ENCODE results near the gene CGN. TPM values are rescaled to one million over a fixed set of nuclear protein-coding genes. Genes with fewer than 3 reads are reported as not detected.
"Not testable (repeated sequence)": the region's sequence is repeated elsewhere in the genome, so short reads cannot be mapped to it uniquely, and the experiment has no call there.

Gene CGN
- total RNA-seq, 1 donor from 2014 or later = 2.0 TPM

- intact Hi-C loops (cut with DNase I) = no loop called here
- DNase-seq (ENCODE audit: low spot score) (no peak), ATAC-seq (no peak)
Observed at GRCh38 chr1:151516031-151516511, 4.9 kb downstream of the CGN start.

GRCh38 chr1:151518431-151518830 is 7.2 kb downstream of the CGN start:
- ATAC-seq (no peak), DNase-seq (ENCODE audit: low spot score) (no peak)
- intact Hi-C loops (cut with DNase I) = no loop called here

GRCh38 chr1:151518936-151519335 is 7.7 kb downstream of the CGN start:
- intact Hi-C loops (cut with DNase I) = no loop called here
- ATAC-seq (no peak), DNase-seq (ENCODE audit: low spot score) (no peak)

DNA sequence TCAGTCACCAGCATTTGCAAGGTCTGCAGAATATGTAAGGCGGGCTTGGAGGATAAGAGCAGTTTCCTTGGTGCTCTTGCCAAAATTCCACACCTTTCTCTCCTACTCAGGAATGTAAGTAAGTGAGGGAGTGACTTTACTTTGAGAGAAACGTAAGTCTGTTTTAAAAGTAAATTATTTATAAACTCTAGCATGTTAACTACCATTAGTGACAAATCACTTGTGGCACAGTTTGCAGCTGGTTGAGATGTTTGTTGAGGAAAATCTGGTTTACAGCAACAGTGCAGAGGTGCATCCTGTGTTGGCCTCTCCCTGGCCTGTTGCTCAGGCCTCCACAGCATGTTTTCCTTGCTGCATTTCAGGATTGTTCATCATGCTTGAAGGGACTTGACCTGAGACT is 8.5 kb downstream of the CGN start:
- no peak for ATAC-seq
- no peak for DNase-seq (ENCODE audit: low spot score)
- intact Hi-C loops (cut with DNase I) = loop anchor here (10.0 kb wide), 1 partner anchor 215 kb away; no protein-coding TSS in a partner anchor

GRCh38 chr1:151520359-151520758 is 9.2 kb downstream of the CGN start:
- no peak for DNase-seq (ENCODE audit: low spot score)
- ATAC-seq = peak; percentile 71
- intact Hi-C loops (cut with DNase I) = loop anchor here (10.0 kb wide), 1 partner anchor 214 kb away; no protein-coding TSS in a partner anchor

- DNase-seq (ENCODE audit: low spot score) = not testable (repeated sequence)
Observed at GRCh38 chr1:151522427-151522826, 11.2 kb downstream of the CGN start.

GRCh38 chr1:151523326-151523725 is 12.1 kb downstream of the CGN start:
- no peak for DNase-seq (ENCODE audit: low spot score)
- intact Hi-C loops (cut with DNase I) = loop anchor here (10.0 kb wide), 1 partner anchor 211 kb away; no protein-coding TSS in a partner anchor
- no peak for ATAC-seq

More at GRCh38 chr1:151522427-151522826, 11.2 kb downstream of the CGN start:
- intact Hi-C loops (cut with DNase I) = loop anchor here (10.0 kb wide), 1 partner anchor 212 kb away; no protein-coding TSS in a partner anchor
- not testable (repeated sequence) for ATAC-seq

GRCh38 chr1:151524736-151525135 is 13.5 kb downstream of the CGN start:
- intact Hi-C loops (cut with DNase I) = loop anchor here (10.0 kb wide), 1 partner anchor 210 kb away; no protein-coding TSS in a partner anchor
- ATAC-seq (no peak), DNase-seq (ENCODE audit: low spot score) (no peak)

GRCh38 chr1:151526735-151527525 is 15.7 kb downstream of the CGN start:
- DNase-seq (ENCODE audit: low spot score) = no peak
- no peak for ATAC-seq
- intact Hi-C loops (cut with DNase I) = loop anchor here (10.0 kb wide), 1 partner anchor 208 kb away; no protein-coding TSS in a partner anchor

GRCh38 chr1:151529211-151529702 is 18.1 kb downstream of the CGN start:
- no peak for DNase-seq (ENCODE audit: low spot score)
- ATAC-seq = no peak
- intact Hi-C loops (cut with DNase I) = loop anchor here (10.0 kb wide), 1 partner anchor 206 kb away; no protein-coding TSS in a partner anchor

- DNase-seq (ENCODE audit: low spot score) (no peak), ATAC-seq (no peak)
- intact Hi-C loops (cut with DNase I) = loop anchor here (10.0 kb wide), 1 partner anchor 205 kb away; no protein-coding TSS in a partner anchor
Observed at GRCh38 chr1:151529781-151530180, 18.6 kb downstream of the CGN start.

DNA sequence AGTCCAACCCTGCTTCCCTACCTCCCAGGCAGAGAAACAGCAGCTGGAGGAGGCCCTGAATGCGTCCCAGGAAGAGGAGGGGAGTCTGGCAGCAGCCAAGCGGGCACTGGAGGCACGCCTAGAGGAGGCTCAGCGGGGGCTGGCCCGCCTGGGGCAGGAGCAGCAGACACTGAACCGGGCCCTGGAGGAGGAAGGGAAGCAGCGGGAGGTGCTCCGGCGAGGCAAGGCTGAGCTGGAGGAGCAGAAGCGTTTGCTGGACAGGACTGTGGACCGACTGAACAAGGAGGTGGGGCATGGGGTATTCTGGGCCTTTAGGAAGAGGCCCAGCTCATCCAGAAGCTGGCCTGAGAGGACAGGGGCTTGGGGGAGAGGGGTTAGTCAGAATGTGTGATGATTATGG is 19.3 kb downstream of the CGN start:
- ATAC-seq (no peak), DNase-seq (ENCODE audit: low spot score) (no peak)
- intact Hi-C loops (cut with DNase I) = no loop called here

GRCh38 chr1:151533870-151534269 is 22.7 kb downstream of the CGN start:
- intact Hi-C loops (cut with DNase I) = no loop called here
- DNase-seq (ENCODE audit: low spot score) = no peak
- no peak for ATAC-seq

DNA sequence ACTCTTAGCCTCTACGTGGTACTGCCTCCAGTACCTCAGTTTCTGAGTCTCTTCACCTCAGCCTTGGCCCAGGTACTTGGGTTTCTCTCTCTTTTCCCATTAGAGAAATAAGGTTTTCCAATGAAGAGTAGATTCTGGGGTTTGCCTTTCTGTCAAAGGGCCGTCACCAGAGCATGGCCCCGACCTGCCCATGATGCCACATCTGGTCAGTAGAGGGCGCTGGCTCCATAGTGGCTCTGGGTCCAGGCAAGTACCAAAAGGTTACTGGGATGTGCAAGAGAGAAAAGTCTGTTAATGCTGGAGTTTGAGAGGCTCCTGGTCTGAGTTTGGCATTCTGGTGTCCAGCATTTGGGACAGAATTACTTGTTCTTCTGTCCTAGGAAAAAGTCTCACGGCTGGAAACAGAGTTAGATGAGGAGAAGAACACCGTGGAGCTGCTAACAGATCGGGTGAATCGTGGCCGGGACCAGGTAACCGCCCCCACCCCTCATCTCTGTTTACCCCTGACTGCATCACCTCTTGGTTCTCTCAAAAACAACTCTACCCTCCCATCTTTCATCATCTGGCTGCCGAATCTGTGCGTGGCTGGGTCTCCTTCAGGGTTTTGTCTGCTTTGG is 23.6 kb downstream of the CGN start:
- ATAC-seq = peak; percentile 69
- intact Hi-C loops (cut with DNase I) = no loop called here
- DNase-seq (ENCODE audit: low spot score) = peak; percentile 90

DNA sequence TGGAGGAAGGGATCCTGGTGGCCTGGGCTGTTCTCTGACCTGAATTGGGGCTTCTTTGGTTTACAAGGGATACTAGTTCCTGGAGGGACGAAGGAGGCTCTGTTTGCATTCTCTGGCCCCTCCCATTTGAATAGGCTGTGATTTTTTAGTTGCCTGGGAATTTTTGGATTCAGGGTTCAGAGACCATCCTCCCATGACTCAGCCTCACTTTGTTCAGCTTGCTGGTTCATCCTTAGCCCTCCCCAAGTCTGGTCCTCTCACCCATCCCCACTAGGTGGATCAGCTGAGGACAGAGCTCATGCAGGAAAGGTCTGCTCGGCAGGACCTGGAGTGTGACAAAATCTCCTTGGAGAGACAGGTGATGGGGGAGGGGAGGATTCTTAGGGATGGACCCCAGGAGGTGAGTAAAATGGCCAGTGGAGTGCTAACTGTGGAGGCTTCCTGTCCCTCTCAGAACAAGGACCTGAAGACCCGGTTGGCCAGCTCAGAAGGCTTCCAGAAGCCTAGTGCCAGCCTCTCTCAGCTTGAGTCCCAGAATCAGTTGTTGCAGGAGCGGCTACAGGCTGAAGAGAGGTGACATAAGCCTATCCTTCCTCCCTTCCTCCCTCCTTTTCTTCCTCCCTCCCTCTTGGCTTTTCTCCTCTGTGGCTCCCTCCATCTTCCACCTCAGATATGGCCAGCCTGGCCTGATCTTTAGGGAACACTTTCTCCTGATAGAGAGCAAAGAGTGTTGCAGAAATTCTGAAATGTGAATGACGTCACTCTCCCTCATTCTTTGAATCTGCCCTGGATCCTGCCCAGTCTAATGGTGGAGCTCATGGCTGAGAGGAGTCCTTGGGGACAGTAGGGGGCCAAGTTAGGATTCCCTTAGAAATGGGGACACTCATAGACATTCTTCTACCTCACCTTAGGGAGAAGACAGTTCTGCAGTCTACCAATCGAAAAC is 24.4 kb downstream of the CGN start:
- DNase-seq (ENCODE audit: low spot score) = no peak

GRCh38 chr1:151536499-151536898 is 25.3 kb downstream of the CGN start:
- no peak for ATAC-seq
- DNase-seq (ENCODE audit: low spot score) = no peak
- intact Hi-C loops (cut with DNase I) = no loop called here

More for the DNA sequence above, 24.4 kb downstream of the CGN start:
- no peak for ATAC-seq
- intact Hi-C loops (cut with DNase I) = no loop called here

- DNase-seq (ENCODE audit: low spot score) = no peak
- intact Hi-C loops (cut with DNase I) = no loop called here
- ATAC-seq = no peak
Observed at GRCh38 chr1:151537112-151537511, 25.9 kb downstream of the CGN start.

DNA sequence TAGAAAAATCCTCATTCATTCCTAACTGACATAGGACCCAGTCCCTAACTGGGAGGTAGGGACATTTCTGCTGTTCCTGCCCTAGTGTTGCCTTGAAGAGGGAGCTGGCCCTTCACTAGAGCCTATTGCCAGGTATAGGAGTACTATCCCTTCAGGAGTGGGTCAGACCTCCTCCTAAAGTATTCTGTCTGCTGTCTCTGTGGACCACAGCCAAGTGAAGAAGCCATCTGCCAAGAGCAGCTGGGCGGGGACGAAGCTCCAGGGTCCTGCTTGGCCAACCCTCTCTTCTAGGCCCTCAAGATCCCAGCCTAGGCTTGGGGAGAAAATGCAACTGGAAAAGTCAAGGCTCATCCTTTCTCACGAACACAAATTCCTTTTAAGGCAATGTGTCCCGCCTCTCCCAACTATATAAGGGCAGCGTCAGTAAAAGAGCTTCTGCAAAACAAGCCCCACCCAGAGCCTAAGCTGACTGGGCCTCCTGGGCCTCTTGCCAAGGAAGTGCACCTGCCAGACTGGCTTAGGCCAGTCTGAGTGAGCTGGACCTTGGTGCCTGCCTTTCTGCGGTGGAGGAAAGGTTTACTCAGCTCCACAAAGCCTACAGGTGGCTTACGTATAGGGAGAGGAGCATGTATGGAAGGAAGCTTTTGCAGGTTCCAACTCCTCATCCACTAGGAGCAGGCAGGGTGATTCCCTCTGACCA is 28.3 kb downstream of the CGN start:
- intact Hi-C loops (cut with DNase I) = no loop called here
- peak; percentile 82 for DNase-seq (ENCODE audit: low spot score)
- peak; percentile 76 for ATAC-seq

All from sciatic nerve (tissue), 2 donors.